ENCODE measurements around the gene ADRM1.

DNA sequence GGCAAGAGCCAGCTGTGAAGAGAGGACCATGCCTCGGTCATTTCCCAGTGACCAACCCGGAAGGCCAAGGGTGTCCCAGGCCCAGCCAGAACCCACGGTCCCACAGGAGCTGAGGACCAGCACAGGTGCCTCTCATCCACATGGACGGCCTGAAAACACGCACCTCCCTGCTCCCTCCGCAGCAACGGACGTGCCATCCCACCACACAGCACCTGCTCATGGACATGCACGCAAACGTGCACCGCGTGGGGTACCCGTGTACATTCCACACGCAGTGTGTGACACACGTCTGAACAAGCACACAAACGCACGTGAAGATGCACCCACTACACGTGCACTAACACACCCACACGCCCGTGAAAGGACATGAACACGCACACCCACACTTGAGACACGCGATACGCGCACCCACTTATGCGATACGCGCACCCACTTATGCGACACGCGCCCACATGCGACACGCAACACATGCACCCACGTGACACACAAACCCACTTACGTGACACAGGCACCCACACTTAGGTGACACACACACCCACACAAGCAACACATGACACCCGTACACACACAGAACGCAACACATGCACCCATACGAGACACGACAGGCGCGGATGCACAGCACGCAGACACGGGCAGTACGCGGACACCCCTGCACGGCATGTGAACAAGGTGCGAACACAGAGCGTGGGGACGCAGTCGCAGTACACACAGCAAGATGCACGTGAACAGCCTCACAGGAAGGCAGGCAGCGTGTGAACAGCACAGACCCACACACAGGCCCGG is 34.2 kb downstream of the ADRM1 start:
- TF ChIP-seq ZNF274 (IDR thresholded peaks at IDR 0.05; ENCODE audit: low read depth, low read length), result no peak
- TF ChIP-seq YY1 (IDR thresholded peaks at IDR 0.05; ENCODE audit: insufficient read depth, insufficient read length), result no peak
